ENCODE measurements around the gene ACAP2.

DNA sequence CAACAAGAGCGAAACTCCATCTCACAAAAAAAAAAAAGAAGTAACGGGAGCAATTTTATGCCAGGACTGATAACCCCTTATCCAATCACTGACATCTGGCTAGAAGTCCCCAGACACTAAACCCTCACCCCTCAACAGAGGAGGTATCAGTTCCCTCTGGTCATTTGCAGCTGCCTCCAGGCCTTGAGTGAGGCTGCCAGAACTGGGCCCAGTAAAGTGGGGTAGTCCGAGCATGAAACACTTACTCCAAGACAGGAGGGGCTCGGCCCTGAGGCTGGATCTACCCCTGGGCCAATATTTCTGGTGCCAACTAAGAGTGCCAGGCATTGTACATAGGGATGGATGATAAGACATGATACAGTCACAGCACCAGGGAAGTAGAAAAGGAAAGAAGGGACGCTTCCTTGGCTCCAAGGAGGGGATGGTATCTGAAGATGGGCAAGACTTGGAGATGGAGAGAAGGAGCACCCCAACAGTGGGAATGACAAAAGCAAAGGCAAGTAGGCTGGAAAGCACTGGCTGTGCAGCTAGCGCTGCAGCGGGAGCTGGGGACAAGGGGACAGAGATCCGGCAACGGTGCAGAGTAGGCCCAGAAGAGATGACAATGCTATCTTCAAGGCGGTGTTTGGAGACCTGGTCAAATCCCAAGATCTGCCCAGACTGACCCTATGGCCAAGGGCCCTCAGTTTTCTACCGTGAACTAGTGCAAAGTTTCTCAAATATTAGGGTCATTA, 174.1 kb downstream of the ACAP2 start:
- no peak for TF ChIP-seq POLR2A (IDR thresholded peaks at IDR 0.05)
- TF ChIP-seq, protein P1, sequence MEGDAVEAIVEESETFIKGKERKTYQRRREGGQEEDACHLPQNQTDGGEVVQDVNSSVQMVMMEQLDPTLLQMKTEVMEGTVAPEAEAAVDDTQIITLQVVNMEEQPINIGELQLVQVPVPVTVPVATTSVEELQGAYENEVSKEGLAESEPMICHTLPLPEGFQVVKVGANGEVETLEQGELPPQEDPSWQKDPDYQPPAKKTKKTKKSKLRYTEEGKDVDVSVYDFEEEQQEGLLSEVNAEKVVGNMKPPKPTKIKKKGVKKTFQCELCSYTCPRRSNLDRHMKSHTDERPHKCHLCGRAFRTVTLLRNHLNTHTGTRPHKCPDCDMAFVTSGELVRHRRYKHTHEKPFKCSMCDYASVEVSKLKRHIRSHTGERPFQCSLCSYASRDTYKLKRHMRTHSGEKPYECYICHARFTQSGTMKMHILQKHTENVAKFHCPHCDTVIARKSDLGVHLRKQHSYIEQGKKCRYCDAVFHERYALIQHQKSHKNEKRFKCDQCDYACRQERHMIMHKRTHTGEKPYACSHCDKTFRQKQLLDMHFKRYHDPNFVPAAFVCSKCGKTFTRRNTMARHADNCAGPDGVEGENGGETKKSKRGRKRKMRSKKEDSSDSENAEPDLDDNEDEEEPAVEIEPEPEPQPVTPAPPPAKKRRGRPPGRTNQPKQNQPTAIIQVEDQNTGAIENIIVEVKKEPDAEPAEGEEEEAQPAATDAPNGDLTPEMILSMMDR (IDR thresholded peaks at IDR 0.05): no peak

Data from vagina (tissue), 2 donors.